NCI-H2227 (cell line): ENCODE results near the gene EBF3.
A peak's percentile ranks its signal among the peaks of the same experiment; 100 is the strongest.

Experiments
- DNase-seq: peaks from one replicate; lab custom pipeline; 2025; ENCODE audit not compliant: unreplicated experiment; lab: John Stamatoyannopoulos, UW

EBF3 gene, protein sequence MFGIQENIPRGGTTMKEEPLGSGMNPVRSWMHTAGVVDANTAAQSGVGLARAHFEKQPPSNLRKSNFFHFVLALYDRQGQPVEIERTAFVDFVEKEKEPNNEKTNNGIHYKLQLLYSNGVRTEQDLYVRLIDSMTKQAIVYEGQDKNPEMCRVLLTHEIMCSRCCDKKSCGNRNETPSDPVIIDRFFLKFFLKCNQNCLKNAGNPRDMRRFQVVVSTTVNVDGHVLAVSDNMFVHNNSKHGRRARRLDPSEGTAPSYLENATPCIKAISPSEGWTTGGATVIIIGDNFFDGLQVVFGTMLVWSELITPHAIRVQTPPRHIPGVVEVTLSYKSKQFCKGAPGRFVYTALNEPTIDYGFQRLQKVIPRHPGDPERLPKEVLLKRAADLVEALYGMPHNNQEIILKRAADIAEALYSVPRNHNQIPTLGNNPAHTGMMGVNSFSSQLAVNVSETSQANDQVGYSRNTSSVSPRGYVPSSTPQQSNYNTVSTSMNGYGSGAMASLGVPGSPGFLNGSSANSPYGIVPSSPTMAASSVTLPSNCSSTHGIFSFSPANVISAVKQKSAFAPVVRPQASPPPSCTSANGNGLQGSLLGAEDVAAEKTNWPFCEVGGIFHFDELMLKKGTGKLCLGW

DNA sequence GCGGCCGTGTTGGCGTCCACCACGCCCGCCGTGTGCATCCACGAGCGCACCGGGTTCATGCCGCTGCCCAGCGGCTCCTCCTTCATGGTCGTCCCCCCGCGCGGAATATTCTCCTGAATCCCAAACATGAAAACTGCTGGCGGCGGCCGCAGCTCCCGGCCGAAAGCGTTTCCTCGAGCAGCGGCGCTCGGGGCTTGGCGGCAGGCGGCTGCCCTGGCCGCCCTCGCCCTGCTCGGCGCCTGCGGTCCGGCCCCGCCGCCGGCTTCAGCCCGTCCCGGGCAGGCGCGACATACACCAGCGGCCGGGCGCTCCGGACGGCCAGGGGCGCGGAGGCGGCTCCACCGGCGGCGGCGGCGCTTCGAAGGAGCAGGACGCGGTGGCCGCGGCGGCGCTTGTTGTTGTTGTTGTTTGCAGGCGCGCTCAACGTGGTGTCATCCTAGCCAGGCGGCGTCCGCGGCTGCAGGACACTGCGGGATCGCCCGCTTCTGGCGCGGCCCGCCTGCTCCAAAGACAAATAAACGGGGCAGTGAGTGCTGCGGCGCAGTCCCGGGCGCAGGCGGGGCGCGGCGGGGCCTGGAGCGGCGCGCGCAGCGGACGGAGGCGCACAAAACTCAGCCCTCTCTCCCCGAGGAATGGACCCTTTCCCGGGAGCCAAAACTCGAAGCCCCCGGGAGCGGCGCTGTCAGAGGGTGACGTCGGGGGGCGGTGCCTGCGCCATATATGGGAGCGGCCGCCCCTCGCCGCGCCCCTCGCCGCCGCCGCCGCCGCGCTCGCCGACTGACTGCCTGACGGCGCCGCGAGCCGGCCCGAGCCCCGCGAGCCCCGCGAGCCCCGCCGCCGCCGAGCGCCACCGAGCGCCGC, at the start of gene EBF3:
Gene EBF3, minus strand, starts transcription at position 634 of the 861 bp plus-strand sequence. Its CDS starts 506 bp downstream, at position 128.
- peak; percentile 32 for DNase-seq

DNA sequence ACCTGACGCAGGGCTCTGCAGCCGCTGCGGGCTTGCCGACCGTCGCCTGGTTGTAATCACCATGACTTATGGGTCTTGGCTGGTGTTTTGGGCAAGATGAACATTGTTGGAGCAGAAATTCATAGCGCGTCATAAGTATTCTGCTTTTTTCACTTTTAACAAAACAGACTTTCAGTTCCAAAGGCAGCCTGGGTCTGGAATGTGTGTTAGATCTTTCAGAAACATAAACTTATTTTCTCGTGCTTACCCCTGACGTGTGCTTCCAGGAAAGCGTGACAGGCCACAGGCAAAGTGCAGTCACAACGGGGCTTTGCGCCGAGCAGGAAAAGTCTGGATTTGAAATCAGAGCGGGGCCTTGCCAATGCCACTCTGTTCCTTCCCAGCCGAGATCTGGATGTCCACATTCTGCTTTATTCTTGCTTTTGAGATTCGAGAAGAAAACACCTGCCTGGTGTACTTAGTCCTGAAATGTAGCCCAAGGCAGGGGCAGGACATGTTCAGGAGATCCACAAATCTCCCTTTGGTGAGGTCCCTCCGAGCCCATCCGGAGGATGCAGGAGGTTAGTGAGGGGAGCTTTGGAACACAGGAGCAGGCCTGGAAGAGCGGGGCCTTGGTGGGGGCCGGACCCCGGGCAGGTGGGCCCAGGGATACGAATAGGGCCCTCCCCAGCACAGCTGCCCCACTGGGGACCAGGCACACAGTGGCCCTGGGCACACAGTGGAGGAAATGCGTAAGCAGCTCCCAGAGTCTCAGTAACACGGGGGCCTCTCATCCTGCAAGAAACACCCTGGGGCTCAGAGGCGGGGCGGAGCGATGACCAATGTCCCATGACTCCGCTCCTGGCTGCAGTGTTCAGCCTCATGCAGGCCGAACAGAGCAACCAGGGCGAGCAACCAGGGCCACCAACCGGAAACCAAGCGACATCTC, 49.5 kb upstream of the EBF3 start:
- no peak for DNase-seq

DNA sequence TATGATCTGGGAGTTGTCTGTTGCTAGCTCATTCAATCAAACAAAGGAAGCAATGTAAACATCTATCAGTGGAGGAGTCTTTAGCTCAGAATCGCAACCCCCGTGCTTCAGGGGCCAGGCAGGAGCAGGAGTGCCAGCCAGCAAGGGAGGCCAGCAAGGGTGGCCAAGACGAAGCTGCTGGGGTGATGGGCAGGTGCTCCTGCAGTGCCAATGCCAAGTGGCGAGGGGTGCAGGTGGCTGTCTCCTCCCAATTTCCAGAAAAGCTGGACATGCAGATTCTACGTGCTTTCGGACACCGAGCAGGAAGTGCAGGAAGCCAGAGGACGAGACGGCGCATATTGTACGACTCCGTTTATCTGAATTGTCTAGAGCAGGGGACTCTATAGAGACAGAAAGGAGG, 48.1 kb upstream of the EBF3 start:
- no peak for DNase-seq

DNA sequence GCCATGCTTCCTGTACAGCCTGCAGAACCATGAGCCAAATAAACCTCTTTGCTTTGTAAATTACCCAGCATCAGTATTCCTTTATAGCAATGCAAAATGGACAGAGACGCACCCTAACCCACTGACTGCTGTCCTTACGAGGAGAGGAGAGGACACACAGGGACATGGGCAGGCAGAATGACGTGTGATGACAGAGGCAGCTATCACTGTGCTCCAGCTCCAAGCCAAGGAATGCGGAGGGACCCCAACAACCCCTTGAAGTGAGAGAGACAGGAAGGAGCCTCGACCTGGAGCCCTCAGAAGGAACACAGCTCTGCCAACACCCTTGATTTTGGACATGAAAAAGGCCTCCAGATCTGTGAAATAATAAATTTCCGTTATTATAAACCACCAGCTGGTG, 46.6 kb upstream of the EBF3 start:
- DNase-seq = no peak

DNA sequence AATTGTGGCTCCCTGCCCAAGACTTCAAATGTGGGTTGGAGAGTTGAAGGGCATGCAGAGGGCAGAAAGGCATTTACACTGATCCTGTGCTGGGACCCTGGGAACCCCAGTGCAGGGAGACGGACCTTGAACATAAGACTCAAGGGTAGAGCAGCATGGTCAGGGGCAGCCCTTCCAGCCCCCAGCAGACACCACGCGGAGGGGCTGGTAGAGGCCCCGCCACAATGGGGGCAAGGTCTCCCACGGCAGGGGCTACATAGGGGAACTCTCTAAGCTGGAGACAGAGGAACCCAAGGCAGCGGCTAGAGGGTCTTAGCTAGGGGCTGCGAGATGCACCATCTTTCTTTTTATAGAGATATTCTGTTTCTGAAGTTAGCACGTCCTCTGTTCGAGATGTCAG, 45.2 kb upstream of the EBF3 start:
- DNase-seq = no peak

DNA sequence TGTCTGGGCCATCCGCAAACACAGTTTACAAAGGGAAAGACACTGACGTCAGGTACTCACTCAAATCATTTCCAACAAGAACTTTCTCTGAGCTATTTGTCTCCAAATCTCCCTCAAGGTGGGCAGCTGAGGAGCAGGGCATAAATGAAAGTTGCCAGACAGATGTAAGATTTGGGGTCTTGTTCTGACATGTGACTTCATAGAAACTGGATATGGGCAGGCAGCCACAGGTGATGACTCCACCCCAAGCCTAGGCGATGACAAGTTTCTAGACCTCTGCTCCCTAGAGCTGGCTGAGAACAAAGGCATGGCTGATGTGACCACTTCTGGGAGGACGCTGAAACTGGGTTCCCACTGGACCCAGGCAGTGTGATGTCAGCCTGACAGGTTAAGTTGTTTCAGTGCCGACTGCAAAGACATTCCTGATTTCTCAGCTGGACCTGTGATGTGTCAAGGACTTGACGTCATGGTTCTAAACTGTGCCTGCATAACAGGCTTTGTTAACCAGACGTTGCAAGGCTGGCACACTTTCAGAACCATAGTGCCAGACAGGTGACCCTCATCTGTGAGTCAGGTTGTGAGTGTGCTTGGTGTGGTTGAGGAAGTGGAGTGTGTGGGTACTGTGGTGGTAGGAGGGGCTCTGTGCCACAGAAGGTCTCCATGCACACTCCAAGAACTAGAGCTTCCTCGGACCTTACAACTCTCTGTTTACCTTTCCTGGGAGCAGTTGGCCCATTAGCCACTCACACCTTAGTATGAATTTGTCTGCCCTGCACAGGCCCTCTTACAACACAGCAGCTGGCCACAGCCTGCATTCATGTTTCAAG, 39.9 kb upstream of the EBF3 start:
- no peak for DNase-seq

DNA sequence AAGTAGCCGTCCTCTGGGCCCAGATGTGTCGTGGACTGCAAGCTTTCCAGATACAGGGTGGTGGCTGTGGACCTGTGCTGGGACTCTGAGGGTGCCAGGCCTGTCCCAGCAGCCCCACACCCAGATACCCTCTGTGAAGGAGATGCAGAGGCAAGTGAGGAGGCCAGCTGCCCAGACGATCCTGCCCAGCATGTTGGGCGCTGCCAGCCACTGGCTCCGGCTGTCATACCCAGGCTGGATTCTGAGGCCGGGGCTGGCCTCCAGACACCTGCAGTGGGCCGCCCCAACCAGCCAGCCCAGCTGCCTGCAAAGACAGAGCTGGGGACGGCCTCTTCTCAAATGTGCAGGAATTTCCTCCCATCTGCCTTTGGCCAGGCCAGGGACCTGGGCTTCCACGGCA, 39.1 kb upstream of the EBF3 start:
- DNase-seq = no peak

DNA sequence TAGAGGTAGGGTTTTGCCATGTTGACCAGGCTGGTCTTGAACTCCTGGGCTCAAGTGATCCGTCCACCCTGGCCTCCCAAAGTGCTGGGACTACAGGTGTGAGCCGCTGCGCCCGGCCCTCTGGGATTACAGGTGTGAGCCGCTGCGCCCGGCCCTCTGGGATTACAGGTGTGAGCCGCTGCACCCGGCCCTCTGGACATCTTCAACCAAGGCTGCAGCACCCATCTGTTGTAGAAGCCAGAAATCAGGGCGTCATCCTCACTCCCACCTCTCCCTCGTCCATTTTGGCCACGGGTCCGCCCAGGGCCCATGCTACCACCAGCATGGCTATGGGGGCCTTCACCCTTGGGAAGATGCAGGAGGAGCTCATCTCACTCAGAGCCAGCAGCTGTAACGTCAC, 38.5 kb upstream of the EBF3 start:
- DNase-seq = no peak

DNA sequence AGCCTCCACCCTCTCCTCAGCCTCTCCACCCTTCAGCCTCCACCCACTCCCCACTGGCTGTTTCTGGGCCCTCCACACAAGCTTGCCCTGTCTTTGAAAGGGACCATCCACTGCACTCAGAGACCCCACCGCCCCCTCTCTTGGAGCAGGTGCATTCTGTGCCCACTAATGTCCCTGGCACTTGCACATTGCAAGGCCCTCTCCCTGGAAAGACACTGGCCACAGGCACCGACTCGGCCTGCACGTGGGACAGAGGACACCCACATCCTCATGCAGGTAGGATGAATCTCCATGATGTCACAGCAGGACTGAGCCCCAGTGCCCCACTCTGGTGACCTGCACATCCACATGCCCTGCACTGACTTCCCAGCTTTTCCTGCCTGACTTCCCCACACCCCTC, 36.8 kb upstream of the EBF3 start:
- no peak for DNase-seq

DNA sequence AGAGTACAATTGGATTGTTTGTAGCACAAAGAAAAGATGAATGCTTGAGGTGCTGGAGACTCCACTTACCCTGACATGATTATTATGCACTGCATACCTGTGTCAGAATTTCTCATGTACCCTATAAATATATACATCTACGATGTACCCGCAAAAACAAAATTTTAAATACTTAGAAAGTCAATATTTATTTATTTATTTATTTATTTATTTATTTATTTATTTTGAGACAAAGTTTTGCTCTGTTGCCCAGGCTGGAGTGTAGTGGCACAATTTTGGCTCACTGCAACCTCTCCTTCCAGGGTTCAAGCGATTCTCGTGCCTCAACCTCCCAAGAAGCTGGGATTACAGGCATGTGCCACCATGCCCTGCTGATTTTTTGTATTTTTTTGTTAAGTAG, 35.1 kb upstream of the EBF3 start:
- no peak for DNase-seq

DNA sequence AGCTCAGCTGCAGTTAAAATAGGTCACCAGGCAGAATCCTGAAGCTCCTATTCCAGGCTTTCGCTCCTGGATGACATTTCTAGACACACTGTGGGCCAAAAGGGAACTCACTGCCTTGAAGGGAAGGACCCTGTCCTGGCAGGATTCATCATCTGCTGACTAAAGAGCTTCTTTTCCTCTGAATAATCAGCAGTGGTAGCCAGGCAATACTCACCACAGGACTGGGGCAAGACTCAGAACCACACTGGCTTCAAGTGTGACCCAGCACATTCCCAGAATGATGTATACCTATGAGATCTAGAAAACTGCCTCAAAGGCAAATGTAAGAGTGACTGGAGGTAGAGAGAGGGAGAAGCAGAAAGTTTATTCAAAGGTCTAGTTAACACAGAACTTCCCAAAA, 29.5 kb upstream of the EBF3 start:
- DNase-seq = no peak

DNA sequence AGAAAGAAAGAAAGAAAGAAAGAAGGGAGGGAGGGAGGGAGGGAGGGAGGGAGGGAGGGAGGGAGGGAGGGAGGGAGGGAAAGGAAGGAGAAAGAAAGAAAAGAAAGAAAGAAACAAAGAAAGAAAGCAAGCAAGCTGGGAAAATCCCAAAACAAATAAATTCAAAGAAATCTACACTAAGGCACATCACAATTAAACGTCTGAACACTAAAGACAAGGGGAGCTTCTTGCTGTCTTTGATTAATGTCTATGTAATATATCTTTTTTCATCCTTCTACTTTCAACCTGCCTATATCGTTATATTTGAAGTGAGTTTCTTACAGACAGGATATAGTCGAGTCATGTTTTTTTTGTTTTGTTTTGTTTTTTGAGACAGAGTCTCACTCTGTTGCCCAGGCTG, 28.3 kb upstream of the EBF3 start:
- DNase-seq = no peak

DNA sequence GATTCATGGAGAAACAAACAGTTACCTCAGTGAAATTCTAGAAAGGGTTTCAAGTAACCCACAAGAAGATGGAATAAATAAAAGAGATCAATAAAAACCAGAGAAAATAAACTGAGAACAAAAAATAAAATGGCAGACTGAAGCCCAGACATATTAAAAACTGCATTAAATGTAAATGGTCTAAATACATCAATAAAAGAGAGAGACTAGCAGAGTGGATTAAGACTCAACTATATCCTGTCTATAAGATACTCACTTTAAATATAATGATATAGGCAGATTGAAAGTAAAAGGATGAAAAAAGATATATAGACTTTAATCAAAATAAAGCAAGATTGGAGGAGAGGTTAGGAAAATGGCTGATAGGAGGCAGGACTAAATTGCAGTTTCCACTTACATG, 18.8 kb upstream of the EBF3 start:
- no peak for DNase-seq

DNA sequence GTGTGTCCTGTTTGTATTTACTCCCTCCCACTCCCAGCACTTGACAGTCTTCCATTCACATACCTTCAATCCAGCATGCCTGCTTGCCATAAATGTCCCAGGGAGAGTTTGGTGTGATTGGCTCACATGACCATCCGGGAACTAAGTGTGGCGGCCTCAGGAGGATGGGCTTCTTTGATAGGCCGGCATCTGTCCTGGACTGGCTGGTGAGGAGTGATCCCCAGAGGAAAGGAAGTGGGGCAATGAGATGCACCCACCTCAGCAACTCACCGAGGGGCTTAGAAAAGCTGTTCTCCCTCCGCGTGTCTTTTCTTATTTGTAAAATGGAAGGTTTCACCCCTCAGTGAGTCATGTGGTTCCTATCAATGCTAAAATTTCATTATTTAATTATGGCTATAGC, 14.9 kb upstream of the EBF3 start:
- no peak for DNase-seq

DNA sequence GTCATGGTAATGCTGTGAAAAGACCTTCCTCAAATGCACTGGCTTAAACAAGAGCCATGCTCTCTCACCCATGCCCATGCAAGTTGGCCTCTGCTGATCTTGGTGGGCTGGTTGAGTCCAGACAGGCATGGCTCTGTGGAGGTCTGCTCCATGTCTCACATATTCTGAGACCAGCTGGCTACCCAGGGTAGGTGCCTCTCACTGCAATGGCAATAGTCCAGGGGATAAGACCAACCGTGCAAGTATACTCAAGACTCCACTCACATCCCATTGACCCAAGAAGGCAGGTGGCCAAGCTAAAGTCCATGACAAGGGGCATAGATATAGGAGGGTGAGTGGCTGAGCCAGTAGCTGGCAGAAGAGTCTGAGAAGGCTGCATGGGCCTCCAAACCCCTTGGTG, 14.2 kb upstream of the EBF3 start:
- no peak for DNase-seq

DNA sequence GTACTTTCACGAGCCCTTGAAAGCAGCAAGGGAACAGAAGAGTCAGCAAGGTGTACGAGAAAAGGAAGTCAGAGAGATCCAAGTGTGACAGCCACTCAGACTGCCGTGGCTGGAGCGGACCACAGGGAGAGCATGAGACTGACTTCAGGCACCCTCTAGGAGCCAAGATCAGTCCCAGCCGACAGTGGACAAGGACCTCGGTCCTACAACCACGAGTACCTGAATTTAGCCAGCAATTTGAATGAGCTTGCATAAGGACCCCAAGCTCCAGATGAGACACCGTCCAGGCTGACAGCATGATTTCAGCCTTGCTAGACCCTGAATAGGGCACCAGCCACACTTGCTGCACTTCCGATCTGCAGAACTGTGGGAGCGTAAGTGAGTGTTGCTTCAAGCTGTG, 13.7 kb upstream of the EBF3 start:
- DNase-seq = no peak

DNA sequence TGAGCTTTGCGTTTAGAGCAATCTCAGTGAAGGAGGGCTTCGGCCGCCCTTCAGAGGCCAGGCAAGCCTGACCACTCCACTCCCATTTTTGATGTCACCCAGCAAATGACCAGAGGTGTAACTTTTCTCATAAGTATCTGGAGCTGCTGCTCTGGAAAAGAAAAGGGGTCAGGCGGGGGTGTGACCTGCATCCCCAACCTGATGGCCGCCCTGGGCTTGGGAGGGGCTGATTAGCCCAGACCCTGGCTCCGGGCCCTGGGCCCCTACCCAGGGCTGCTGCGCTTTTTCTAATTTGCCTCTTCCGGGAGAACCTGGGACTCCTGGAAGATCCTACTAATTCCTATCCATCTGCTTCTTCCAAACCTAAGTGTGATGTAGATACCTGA, 9.6 kb upstream of the EBF3 start:
- DNase-seq = no peak

DNA sequence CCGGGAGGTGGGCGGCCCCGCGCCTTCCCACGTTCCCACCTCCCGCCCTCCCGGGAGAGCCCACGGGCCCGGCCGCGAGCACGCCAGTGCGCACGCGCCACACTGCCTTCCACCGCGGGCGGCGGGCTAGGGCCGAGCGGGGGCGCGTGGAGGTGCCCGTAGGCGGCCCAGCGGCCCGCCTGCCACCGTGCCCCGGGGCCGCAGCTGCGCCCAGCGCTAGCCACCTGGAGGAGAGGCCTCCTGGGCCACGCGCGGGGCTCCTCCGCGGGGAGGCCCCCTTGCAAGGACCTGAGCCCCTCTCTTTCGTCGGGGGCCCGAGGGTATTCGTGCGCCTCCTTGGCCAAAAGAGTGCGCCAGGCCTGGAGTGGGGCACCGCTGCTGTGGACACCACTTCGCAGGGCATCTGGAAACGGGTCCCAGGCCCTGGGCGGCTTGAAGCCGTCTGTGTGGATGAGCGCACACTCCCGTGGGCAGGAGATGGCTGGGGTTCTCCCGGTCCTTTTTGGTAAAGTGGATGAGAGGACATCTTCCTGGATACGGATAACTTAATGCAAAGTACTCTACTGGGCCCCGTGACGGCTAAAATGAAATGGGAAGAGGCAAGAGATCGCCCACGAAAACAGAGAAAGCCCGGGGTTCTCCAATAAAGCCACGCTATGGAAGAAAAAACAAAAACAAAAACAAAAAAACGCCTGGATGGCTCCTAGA, 9.0 kb upstream of the EBF3 start:
- no peak for DNase-seq
